Measurements from ENCODE around the gene PIMREG. TPM values are rescaled to one million over a fixed set of nuclear protein-coding genes. Genes with fewer than 3 reads are reported as not detected.
A peak's percentile ranks its signal among the peaks of the same experiment; 100 is the strongest.

PIMREG gene
- total RNA-seq, 3 donors from 2014 or later (not counting 1 experiment from before 2014, with no cell fraction given) = 0.73 to 1.4 (median 0.78) TPM

DNA sequence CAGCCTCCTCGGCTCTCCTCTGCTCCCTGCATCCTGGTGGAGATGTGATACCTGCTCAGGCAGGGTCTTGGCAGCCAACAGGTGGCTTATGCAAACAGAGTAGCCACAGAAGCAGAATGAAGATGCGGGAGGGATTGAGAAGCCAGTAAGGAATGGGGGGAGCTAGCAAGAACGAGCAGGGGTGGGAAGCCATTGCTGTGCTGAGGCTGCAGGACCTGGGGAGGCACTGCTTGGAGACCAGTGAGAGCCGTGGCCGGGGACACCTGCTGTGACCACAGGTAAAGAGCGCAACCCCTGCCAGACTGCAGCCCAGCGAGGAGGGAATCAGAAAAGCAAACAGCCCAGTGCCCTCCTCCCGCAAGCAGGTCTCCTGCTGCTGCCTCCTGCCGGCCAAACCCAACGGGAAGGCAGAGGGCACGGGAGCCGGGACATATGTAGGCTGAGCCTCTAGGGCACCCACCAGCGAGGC lies 24.0 kb upstream of the PIMREG start:
- Mint-ChIP-seq H3K36me3 (no peaks in the 10 kb centered on the region), H3K4me3 (no peak overlapping the region), H3K27ac (no peak overlapping the region), H3K9me3 (no peaks in the 10 kb centered on the region), H3K4me1 (peaks cover 0 to 9% of the 10 kb centered on the region in 2 donors), H3K27me3 (ENCODE audit: low read depth in 2 of 2) (peaks cover 14 to 22% of the 10 kb centered on the region in 2 donors)
- TF ChIP-seq, protein P1, sequence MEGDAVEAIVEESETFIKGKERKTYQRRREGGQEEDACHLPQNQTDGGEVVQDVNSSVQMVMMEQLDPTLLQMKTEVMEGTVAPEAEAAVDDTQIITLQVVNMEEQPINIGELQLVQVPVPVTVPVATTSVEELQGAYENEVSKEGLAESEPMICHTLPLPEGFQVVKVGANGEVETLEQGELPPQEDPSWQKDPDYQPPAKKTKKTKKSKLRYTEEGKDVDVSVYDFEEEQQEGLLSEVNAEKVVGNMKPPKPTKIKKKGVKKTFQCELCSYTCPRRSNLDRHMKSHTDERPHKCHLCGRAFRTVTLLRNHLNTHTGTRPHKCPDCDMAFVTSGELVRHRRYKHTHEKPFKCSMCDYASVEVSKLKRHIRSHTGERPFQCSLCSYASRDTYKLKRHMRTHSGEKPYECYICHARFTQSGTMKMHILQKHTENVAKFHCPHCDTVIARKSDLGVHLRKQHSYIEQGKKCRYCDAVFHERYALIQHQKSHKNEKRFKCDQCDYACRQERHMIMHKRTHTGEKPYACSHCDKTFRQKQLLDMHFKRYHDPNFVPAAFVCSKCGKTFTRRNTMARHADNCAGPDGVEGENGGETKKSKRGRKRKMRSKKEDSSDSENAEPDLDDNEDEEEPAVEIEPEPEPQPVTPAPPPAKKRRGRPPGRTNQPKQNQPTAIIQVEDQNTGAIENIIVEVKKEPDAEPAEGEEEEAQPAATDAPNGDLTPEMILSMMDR (IDR thresholded peaks at IDR 0.05) = no peak
- Histone ChIP-seq H3K9me3 (ENCODE audit: control insufficient read depth, insufficient read depth, low read length) (no peaks in the 10 kb centered on the region), H3K36me3 (ENCODE audit: control insufficient read depth, insufficient read depth, low read length) (no peaks in the 10 kb centered on the region), H3K27ac (ENCODE audit: low read length) (no peak overlapping the region), H3K4me3 (ENCODE audit: low read length) (no peak overlapping the region), H3K27me3 (ENCODE audit: control insufficient read depth, insufficient read depth, low read length) (no peaks in the 10 kb centered on the region), H3K4me1 (ENCODE audit: control insufficient read depth, insufficient read depth, low read length) (peaks cover 5% of the 10 kb centered on the region)
- peak in 1 of 2 donors; percentile 44 for DNase-seq
- WGBS (ENCODE audit: insufficient coverage) = 30% methylated on average over 13 of the region's 13 CpGs
- intact Hi-C loops (cut with micrococcal nuclease) = no loop called here
- ATAC-seq = no peak

DNA sequence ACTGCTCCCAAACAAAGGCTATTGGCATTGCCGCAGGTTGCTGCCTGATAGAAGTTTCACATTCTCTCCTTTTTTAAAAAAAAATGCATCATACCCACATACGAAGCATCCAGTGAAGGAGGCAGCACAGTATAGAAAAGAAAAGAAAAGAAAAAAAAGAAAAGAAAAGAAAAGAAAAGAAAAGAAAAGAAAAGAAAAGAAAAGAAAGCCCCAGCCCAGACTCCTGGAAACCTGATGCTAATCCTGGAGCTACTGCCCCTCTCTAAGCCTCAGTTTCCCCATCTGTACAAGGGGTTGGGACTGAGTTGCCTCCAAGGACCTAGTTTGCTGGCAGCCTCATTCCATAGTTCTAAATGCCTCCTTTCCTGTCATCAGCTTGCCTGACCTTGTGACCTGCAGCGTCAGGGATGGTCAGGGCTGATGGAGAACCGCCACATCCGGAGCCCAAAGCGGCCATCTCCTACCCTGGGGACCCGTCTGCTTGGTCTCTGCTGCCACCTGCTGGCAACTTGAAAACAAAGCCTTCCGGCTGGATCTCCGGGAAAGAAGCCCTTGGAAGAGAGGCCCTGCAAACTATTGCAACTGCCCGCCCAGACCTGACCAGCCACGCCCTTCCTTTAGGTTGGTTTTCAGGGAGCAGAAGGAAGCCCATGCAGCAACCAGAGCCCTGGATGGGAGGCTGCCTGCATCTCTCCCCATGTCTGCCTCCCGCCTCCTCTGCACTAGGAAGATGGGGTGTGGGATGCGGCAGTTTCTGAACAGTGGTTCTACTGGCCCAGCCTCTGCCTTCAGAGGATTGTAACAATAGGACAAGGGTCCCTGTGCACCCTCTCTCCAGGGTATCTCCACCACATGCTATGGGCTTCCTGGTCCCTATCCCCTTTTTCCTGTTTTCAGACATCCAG lies 22.3 kb upstream of the PIMREG start:
- peak overlapping the region in 1 of 2 donors; percentile 21 for H3K27ac Mint-ChIP-seq
- intact Hi-C loops (cut with micrococcal nuclease) = loop anchor here (1.0 kb wide), 2 partner anchors 830 to 835 kb away; no protein-coding TSS in a partner anchor
- WGBS (ENCODE audit: insufficient coverage) = 24% methylated on average over 12 of the region's 13 CpGs

DNA sequence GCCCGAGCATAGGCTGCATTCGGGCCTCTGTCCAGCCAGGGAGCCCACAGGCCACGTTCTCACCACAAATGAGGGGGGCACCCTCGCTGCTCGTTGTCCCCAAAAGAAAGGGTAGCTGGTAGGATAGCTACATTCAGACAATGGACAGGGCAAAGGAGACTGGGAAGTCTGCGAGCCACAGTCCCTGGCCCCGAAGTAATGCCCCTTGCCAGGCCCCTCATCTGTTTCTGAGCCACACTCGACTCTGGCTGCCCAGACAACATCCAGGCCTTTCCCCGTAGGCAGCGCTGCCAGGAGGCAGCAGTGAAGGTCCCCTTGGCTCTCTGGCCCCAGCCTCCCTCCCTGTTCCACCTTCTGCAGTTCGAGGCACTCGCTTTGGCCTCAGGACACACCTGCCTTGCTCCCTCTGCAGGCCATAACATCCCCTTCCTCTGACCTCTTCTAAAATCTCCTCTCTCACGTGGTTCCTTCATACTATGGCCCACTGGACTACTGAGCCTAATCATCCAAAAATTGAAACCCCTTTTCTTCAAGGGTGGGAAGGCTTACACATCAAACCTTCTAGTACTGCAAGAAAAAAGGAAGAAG lies 21.5 kb upstream of the PIMREG start:
- Mint-ChIP-seq H3K9me3 (no peaks in the 10 kb centered on the region), H3K4me1 (peaks cover 11 to 19% of the 10 kb centered on the region in 2 donors), H3K36me3 (no peaks in the 10 kb centered on the region), H3K4me3 (no peak overlapping the region), H3K27ac (no peak overlapping the region), H3K27me3 (ENCODE audit: low read depth in 2 of 2) (peaks cover 22 to 23% of the 10 kb centered on the region in 2 donors)
- Histone ChIP-seq H3K27ac (ENCODE audit: low read length) (no peak overlapping the region), H3K4me3 (ENCODE audit: low read length) (no peak overlapping the region), H3K36me3 (ENCODE audit: control insufficient read depth, insufficient read depth, low read length) (no peaks in the 10 kb centered on the region), H3K4me1 (ENCODE audit: control insufficient read depth, insufficient read depth, low read length) (peaks cover 21% of the 10 kb centered on the region), H3K9me3 (ENCODE audit: control insufficient read depth, insufficient read depth, low read length) (no peaks in the 10 kb centered on the region), H3K27me3 (ENCODE audit: control insufficient read depth, insufficient read depth, low read length) (no peaks in the 10 kb centered on the region)
- WGBS (ENCODE audit: insufficient coverage) = 77% methylated on average over 13 of the region's 13 CpGs
- intact Hi-C loops (cut with micrococcal nuclease) = loop anchor here (1.0 kb wide), 2 partner anchors 830 to 835 kb away; no protein-coding TSS in a partner anchor
- TF ChIP-seq, protein P1 (IDR thresholded peaks at IDR 0.05) = no peak
- DNase-seq (no peak), ATAC-seq (no peak)

More for the DNA sequence above, 22.3 kb upstream of the PIMREG start:
- no peaks in the 10 kb centered on the region for H3K36me3 ChIP-seq (ENCODE audit: control insufficient read depth, insufficient read depth, low read length)
- Mint-ChIP-seq H3K9me3 (no peaks in the 10 kb centered on the region), H3K36me3 (no peaks in the 10 kb centered on the region), H3K4me3 (no peak overlapping the region), H3K27me3 (ENCODE audit: low read depth in 2 of 2) (peaks cover 15 to 22% of the 10 kb centered on the region in 2 donors), H3K4me1 (peaks cover 3 to 11% of the 10 kb centered on the region in 2 donors)
- no peak overlapping the region for H3K4me3 ChIP-seq (ENCODE audit: low read length)
- H3K9me3 ChIP-seq (ENCODE audit: control insufficient read depth, insufficient read depth, low read length) = no peaks in the 10 kb centered on the region
- no peak overlapping the region for H3K27ac ChIP-seq (ENCODE audit: low read length)
- ATAC-seq (peak; percentile 73 to 92 (median 91)), DNase-seq (peak; percentile 68 to 82)
- H3K27me3 ChIP-seq (ENCODE audit: control insufficient read depth, insufficient read depth, low read length) = no peaks in the 10 kb centered on the region
- TF ChIP-seq, protein P1 (IDR thresholded peaks at IDR 0.05) = peak; percentile 86
- peaks cover 13% of the 10 kb centered on the region for H3K4me1 ChIP-seq (ENCODE audit: control insufficient read depth, insufficient read depth, low read length)
